ENCODE measurements around the gene NSUN3.
"Not testable (repeated sequence)": the region's sequence is repeated elsewhere in the genome, so short reads cannot be mapped to it uniquely, and the experiment has no call there.

The NSUN3 gene

DNA sequence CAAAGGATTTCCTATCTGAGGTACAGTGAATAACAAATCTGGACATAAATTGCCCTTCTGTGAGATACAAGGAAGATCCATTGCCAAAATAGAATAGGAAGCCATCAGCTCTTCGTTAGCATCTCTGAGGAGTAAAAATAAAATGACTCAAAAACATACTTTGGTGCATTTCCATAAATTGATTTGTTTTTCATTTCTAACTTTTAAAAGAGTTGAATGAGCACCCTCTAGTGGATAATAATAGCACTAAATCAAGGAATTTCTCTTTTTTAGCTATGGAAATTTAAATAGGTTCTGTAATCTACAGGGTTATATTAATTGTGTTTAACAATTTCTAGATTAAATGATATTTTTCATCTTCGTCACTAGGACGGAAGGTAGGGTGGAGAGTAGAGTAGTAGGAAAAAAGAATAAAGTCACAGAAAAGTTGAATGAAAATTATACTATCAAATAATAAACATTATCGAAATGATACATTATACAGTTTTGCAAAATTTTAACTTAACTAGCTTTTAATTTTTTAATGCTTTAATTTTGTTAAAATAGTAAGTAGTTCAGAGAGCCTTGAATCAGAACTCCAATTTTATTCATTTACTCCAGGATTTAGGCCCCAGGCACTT is 6.4 kb downstream of the NSUN3 start:
- no peaks in the 10 kb centered on the region for H3K27me3 ChIP-seq (ENCODE audit: insufficient read depth, poor library complexity, severe bottlenecking)
- no peak for ATAC-seq (ENCODE audit: low read depth)
- no peaks in the 10 kb centered on the region for H3K9me3 ChIP-seq (ENCODE audit: severe bottlenecking)
- H3K4me1 ChIP-seq (ENCODE audit: insufficient read depth, poor library complexity, severe bottlenecking): no peaks in the 10 kb centered on the region
- no peak for DNase-seq (ENCODE audit: low spot score)
- H3K36me3 ChIP-seq (ENCODE audit: low read depth): no peaks in the 10 kb centered on the region
- H3K27ac ChIP-seq (ENCODE audit: poor library complexity, severe bottlenecking): no peak overlapping the region
- no peak overlapping the region for H3K4me3 ChIP-seq (ENCODE audit: severe bottlenecking)
- TF ChIP-seq, protein P1, sequence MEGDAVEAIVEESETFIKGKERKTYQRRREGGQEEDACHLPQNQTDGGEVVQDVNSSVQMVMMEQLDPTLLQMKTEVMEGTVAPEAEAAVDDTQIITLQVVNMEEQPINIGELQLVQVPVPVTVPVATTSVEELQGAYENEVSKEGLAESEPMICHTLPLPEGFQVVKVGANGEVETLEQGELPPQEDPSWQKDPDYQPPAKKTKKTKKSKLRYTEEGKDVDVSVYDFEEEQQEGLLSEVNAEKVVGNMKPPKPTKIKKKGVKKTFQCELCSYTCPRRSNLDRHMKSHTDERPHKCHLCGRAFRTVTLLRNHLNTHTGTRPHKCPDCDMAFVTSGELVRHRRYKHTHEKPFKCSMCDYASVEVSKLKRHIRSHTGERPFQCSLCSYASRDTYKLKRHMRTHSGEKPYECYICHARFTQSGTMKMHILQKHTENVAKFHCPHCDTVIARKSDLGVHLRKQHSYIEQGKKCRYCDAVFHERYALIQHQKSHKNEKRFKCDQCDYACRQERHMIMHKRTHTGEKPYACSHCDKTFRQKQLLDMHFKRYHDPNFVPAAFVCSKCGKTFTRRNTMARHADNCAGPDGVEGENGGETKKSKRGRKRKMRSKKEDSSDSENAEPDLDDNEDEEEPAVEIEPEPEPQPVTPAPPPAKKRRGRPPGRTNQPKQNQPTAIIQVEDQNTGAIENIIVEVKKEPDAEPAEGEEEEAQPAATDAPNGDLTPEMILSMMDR (IDR thresholded peaks at IDR 0.05; ENCODE audit: poor library complexity, severe bottlenecking): peak; percentile 87

DNA sequence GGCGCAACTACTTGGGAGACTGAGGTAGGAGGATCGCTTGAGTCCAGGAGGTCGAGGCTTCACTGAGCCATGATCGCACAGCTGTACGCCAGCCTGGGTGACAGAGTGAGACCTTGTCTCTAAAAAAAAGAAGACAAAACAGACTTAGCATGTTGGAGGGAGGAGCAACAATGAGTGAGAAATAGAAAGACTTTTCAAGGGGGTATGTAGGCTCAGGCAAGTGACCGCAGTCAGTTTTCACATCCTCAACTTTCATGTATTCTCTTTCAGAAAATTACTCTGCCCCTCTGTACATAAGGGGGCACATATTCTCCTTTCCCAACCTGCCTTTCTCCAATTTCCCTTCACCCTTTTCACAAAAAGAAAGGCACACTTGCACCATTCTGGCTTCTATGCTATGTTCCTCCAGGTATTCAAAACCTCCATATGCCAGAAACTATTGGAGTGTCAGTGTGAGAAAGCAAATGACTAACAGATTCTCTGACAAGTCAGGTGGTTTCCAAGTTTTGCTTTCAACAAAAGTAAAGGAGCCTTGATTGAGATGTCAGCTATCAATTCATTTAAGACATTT is 7.6 kb downstream of the NSUN3 start:
- Histone ChIP-seq H3K27me3 (ENCODE audit: insufficient read depth, poor library complexity, severe bottlenecking) (no peaks in the 10 kb centered on the region), H3K4me1 (ENCODE audit: insufficient read depth, poor library complexity, severe bottlenecking) (no peaks in the 10 kb centered on the region), H3K27ac (ENCODE audit: poor library complexity, severe bottlenecking) (no peak overlapping the region), H3K4me3 (ENCODE audit: severe bottlenecking) (no peak overlapping the region), H3K9me3 (ENCODE audit: severe bottlenecking) (no peaks in the 10 kb centered on the region), H3K36me3 (ENCODE audit: low read depth) (no peaks in the 10 kb centered on the region)
- DNase-seq (ENCODE audit: low spot score): no peak
- TF ChIP-seq, protein P1 (IDR thresholded peaks at IDR 0.05; ENCODE audit: poor library complexity, severe bottlenecking): no peak
- ATAC-seq (ENCODE audit: low read depth): no peak

DNA sequence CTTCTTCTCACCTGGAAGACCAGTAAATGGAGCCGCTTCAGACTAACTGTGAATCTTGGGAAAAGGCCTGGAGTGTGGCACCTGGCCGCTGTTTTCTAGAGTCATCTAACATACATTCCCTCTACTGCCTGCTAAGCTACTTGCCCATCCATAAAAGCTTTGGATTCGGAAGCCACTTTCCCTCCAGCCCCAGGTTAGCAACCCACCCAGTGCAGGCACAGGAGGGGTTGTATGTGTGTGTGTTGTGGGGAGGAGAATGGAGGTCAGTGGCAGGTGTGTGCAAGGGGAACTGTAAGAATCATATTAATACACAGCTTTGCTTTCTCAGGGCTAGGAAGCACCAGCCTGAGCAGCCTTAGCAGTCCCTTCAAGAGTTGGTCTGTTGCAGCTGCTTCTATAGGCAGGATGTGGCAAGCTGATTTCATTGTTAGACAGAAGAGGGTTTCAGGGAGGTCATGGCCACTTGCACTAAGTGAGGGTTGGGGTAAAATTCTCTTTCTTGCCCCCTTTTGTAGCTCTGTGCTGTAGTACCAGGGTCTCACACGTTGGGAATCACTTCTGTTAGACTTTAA is 8.9 kb downstream of the NSUN3 start:
- Histone ChIP-seq H3K27ac (ENCODE audit: poor library complexity, severe bottlenecking) (no peak overlapping the region), H3K9me3 (ENCODE audit: severe bottlenecking) (no peaks in the 10 kb centered on the region), H3K36me3 (ENCODE audit: low read depth) (no peaks in the 10 kb centered on the region), H3K4me1 (ENCODE audit: insufficient read depth, poor library complexity, severe bottlenecking) (no peaks in the 10 kb centered on the region), H3K4me3 (ENCODE audit: severe bottlenecking) (no peak overlapping the region), H3K27me3 (ENCODE audit: insufficient read depth, poor library complexity, severe bottlenecking) (no peaks in the 10 kb centered on the region)
- DNase-seq (ENCODE audit: low spot score) (no peak), ATAC-seq (ENCODE audit: low read depth) (no peak)
- TF ChIP-seq, protein P1 (IDR thresholded peaks at IDR 0.05; ENCODE audit: poor library complexity, severe bottlenecking): no peak

DNA sequence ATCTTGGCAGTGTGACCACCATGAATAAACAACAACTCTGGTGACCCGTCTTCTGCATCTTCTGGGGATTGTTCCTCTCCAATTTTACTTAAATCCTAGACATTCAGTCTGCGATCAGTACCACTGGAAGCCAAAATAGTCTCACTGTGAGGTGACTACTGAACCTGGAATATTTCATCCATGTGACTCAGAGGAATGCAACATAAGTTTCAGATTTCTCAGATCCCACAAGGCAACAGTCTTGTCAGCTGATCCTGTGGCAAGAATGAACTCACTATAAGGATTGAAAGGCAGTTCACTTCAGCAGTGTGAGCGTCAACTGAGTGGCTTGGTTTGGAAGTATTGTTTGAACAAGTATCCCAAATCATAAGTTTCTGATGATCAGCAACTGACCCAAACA is 13.2 kb downstream of the NSUN3 start:
- ATAC-seq (ENCODE audit: low read depth): no peak
- Histone ChIP-seq H3K27ac (ENCODE audit: poor library complexity, severe bottlenecking) (no peak overlapping the region), H3K36me3 (ENCODE audit: low read depth) (no peaks in the 10 kb centered on the region), H3K4me1 (ENCODE audit: insufficient read depth, poor library complexity, severe bottlenecking) (no peaks in the 10 kb centered on the region), H3K9me3 (ENCODE audit: severe bottlenecking) (no peaks in the 10 kb centered on the region), H3K4me3 (ENCODE audit: severe bottlenecking) (no peak overlapping the region), H3K27me3 (ENCODE audit: insufficient read depth, poor library complexity, severe bottlenecking) (no peaks in the 10 kb centered on the region)
- TF ChIP-seq, protein P1 (IDR thresholded peaks at IDR 0.05; ENCODE audit: poor library complexity, severe bottlenecking): no peak
- no peak for DNase-seq (ENCODE audit: low spot score)

DNA sequence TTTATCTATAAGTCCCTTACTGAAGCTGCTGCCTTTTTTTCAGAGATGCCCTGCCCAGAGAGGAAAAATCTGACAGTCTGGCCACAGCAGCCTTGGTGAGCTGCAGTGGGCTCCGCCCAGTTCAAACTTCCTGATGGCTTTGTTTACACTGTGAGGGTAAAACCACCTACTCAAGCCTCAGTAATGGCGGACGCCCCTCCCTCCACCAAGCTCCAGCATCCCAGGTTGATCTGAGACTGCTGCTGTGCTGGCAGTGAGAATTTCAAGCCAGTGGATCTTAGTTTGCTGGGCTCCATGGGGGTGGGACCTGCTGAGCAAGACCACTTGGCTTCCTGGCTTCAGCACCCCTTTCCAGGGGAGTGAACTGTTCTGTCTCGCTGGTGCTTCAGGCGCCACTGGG is 17.7 kb downstream of the NSUN3 start:
- H3K9me3 ChIP-seq (ENCODE audit: severe bottlenecking); H3K4me1 ChIP-seq (ENCODE audit: insufficient read depth, poor library complexity, severe bottlenecking); H3K27ac ChIP-seq (ENCODE audit: poor library complexity, severe bottlenecking); H3K4me3 ChIP-seq (ENCODE audit: severe bottlenecking); DNase-seq (ENCODE audit: low spot score); H3K27me3 ChIP-seq (ENCODE audit: insufficient read depth, poor library complexity, severe bottlenecking); ATAC-seq (ENCODE audit: low read depth); H3K36me3 ChIP-seq (ENCODE audit: low read depth): not testable (repeated sequence)

All from RWPE2 (cell line).